Ovary (tissue), 9 donors: ENCODE results near the gene GRIK4. TPM values are rescaled to one million over a fixed set of nuclear protein-coding genes. Genes with fewer than 3 reads are reported as not detected.

Experiments used
- DNase-seq, 5 donors: peaks; one replicate each; pipeline ENCODE4 v3.0.0-alpha.2; 2019 to 2020
- H3K27ac ChIP-seq, 2 donors: fragments of 200-600 bp; one replicate each; pipeline versions ENCODE4 v1.5.1 to v1.8.0; 2019 to 2022
- H3K27me3 ChIP-seq: fragments of 200-600 bp; one replicate; pipeline ENCODE4 v1.8.0; 2022
- H3K36me3 ChIP-seq: fragments of 200-600 bp; sonication (generic); one replicate; pipeline ENCODE4 v1.5.1; 2019
- H3K4me1 ChIP-seq: one replicate; pipeline ENCODE4 v1.8.1; 2013; ENCODE audit warnings: mild to moderate bottlenecking, moderate library complexity; ENCODE audit not compliant: insufficient read depth
- H3K4me3 ChIP-seq: fragments of 200-600 bp; sonication (generic); one replicate; pipeline ENCODE4 v1.5.1; 2017
- H3K9me3 ChIP-seq, 2 donors: fragments of 200-600 bp in 1 of 2; sonication (generic) in 1 of 2; one replicate each; pipeline versions ENCODE4 v1.5.1 to v1.8.1; 2013 to 2019; ENCODE audit warnings: mild to moderate bottlenecking in 1 of 2, moderate library complexity in 1 of 2
- CTCF ChIP-seq, 3 donors: fragments of 450-650 bp in 2 of 3; fragments of 200-600 bp in 1 of 3; IDR thresholded peaks; one replicate each; pipeline versions ENCODE4 v1.5.1 to v1.8.0; 2016 to 2022; ENCODE audit warnings: antibody characterized with exemption in 3 of 3, mild to moderate bottlenecking in 1 of 3
- EP300 ChIP-seq: sonication (generic); formaldehyde crosslinking; IDR thresholded peaks from one replicate; pipeline ENCODE4 v1.6.1; 2017; ENCODE audit warnings: antibody characterized with exemption
- POLR2A ChIP-seq: fragments of 450-650 bp; IDR thresholded peaks from one replicate; pipeline ENCODE4 v1.6.1; 2017; ENCODE audit warnings: antibody characterized with exemption, mild to moderate bottlenecking, moderate library complexity
- WGBS, 3 donors: extraction: QIAGEN DNeasy Blood & Tissue Kit in 1 of 3; methylation state at CpG; one replicate each; pipeline versions ENCODE4 v1.1.5 to v1.1.7; 2013 to 2017; 5-methylcytosine and 5-hydroxymethylcytosine counted together
- intact Hi-C, 4 donors: fragments of 100-400 bp; cut with DNase I; formaldehyde crosslinking; loops; one replicate each; pipeline versions ENCODE4 v1.11.0 to v1.15.1; 2022 to 2023
- polyA plus RNA-seq, 2 donors: library from polyadenylated mRNA; stranded (reverse); fragments of 200-250 nt in 1 of 2; fragments of 350-450 nt in 1 of 2; fragmentation: Illumina TruSeq in 1 of 2; extraction: RNeasy Lipid Tissue Mini Kit (QIAGEN cat#74804) in 1 of 2; gene quantifications; one replicate each; pipeline ENCODE4 v1.2.3, GENCODE V29; 2013 to 2014
- total RNA-seq, 7 donors: library from RNA; depleted of rRNA in 2 of 7; stranded (reverse); fragments of >200 nt in 2 of 7; fragmentation: NEBNext Ultra II Directional in 3 of 7; extraction: Animal tissue kit (Norgen Biotek cat#: 25700) in 3 of 7; gene quantifications; one replicate each; pipeline versions ENCODE4 v1.1.0 to v1.2.4, GENCODE V29; 2016 to 2023
- donor health status: DM: no; HTN: no; CAD: no; lungs with moderate emphysema.
- donor health status: DM: no; HTN: no; CAD: no.
- donor health status: Bipolar disorder and iron deficiency.
- donor health status: DM: yes; HTN: yes; CAD: no.
- donor health status: DM: no; HTN: no; CAD: no.
- donor health status: DM: yes; HTN: yes; CAD: no.

The GRIK4 gene
- total and polyA plus RNA-seq, 9 donors = 1.3 to 13.4 (median 2.3) TPM

- 19 to 28% (median 25%) methylated on average over 20 of the region's 20 CpGs for WGBS, 3 donors
Measured at GRCh38 chr11:120952461-120953434, 441.2 kb downstream of the GRIK4 start.

DNA sequence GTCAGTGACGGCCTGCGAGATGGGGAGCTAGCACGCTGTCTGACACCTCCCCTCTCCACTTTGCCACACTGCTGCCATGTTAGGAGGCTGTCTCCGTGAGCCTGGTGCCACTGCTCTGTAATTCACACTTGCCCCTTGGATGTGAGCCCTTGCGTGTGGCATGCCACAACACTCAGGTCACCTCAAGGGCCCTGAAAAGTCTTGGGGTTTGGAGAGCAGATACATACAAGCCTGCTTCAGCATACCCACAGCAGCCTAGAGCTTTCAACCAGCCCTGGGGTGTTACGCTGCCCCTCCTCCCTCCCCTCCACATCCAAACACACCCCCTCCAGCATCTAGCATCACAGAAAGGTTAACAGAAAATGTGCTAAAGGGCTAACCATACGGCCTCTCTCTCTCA is 442.8 kb downstream of the GRIK4 start:
- Histone ChIP-seq H3K4me3 (no peak overlapping the region), H3K27me3 (no peaks in the 10 kb centered on the region), H3K36me3 (no peaks in the 10 kb centered on the region), H3K4me1 (peaks cover 4% of the 10 kb centered on the region), H3K27ac (no peak overlapping the region), H3K9me3 (no peaks in the 10 kb centered on the region)
- intact Hi-C loops = loop anchor here in 3 of 4 donors (5.0 to 10.0 kb wide), 4 partner anchors 270 to 442 kb away; partner anchors contain the start of gene GRIK4 (in 2 of the 3)
- no peak for TF ChIP-seq EP300
- TF ChIP-seq CTCF (IDR thresholded peaks at IDR 0.05) = no peak
- TF ChIP-seq POLR2A = no peak
- 90 to 93% (median 91%) methylated on average over 7 of the region's 7 CpGs for WGBS, 3 donors
- DNase-seq = no peak

More at GRCh38 chr11:120952461-120953434, 441.2 kb downstream of the GRIK4 start:
- H3K9me3 ChIP-seq = no peaks in the 10 kb centered on the region
- H3K36me3 ChIP-seq = no peaks in the 10 kb centered on the region
- no peak overlapping the region for H3K4me3 ChIP-seq
- peak; percentile 74 to 85 (median 80) for DNase-seq
- H3K27ac ChIP-seq = no peak overlapping the region
- no peaks in the 10 kb centered on the region for H3K27me3 ChIP-seq
- TF ChIP-seq POLR2A (no peak), CTCF (IDR thresholded peaks at IDR 0.05) (peak in 2 of 3 donors; percentile 30 to 51), EP300 (no peak)
- H3K4me1 ChIP-seq = peaks cover 4% of the 10 kb centered on the region
- intact Hi-C loops = loop anchor here in 3 of 4 donors (2.0 to 10.0 kb wide), 5 partner anchors 268 to 442 kb away; partner anchors contain the start of gene GRIK4 (in 3 of the 3)

DNA sequence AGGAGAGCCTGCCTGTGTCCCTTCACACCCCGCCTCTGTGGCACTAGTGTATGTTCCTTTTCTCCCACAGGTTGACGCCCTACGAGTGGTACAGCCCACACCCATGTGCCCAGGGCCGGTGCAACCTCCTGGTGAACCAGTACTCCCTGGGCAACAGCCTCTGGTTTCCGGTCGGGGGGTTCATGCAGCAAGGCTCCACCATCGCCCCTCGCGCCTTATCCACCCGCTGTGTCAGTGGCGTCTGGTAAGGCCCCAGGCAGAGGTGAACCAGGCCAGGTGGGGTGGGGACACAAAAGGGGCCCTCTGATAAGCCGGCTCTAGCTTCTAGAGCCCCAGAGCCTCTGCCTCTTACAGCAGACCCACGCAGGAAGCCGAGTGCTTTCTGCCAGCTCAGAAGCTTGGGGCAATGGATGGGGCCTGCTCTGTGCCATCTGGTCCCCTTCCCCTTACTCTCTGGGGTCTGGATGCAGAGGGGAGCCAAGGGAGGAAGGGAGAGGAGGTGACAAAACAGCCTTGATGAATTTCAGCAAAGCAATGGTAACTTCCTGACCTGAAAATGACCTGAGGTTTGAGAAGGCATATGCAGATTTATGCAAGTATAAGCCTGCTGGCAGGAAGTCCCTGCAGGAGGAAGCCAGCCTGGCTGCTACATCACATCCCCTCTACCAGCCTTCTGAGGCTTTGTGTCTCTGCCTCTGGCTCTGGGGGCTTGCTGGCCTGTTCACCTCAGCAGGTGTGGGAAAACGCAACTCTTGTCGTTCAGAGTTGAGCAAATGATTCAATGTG is 445.4 kb downstream of the GRIK4 start:
- TF ChIP-seq CTCF (IDR thresholded peaks at IDR 0.05) = no peak
- DNase-seq = no peak
- intact Hi-C loops = loop anchor here in 2 of 4 donors (10.0 kb wide), 2 partner anchors 272 to 442 kb away; partner anchors contain the start of gene GRIK4 (in 1 of the 2)
- peaks cover 4% of the 10 kb centered on the region for H3K4me1 ChIP-seq
- H3K9me3 ChIP-seq = no peaks in the 10 kb centered on the region
- no peaks in the 10 kb centered on the region for H3K36me3 ChIP-seq
- H3K4me3 ChIP-seq = no peak overlapping the region
- WGBS, 3 donors = 84 to 87% (median 86%) methylated on average over 16 of the region's 16 CpGs
- no peak overlapping the region for H3K27ac ChIP-seq
- H3K27me3 ChIP-seq = no peaks in the 10 kb centered on the region

GRCh38 chr11:120958185-120958584 is 446.6 kb downstream of the GRIK4 start:
- Histone ChIP-seq H3K27me3 (no peaks in the 10 kb centered on the region), H3K4me3 (no peak overlapping the region), H3K36me3 (no peaks in the 10 kb centered on the region), H3K27ac (no peak overlapping the region), H3K9me3 (no peaks in the 10 kb centered on the region), H3K4me1 (no peaks in the 10 kb centered on the region)
- 91 to 92% (median 92%) methylated on average over 14 of the region's 14 CpGs for WGBS, 3 donors
- intact Hi-C loops = loop anchor here in 3 of 4 donors (2.0 to 10.0 kb wide), 3 partner anchors 273 to 451 kb away; partner anchors contain the start of gene GRIK4 (in 1 of the 3)
- no peak for TF ChIP-seq POLR2A
- no peak for TF ChIP-seq CTCF (IDR thresholded peaks at IDR 0.05)
- no peak for DNase-seq
